ENCODE results near the gene WTAP. TPM values are rescaled to one million over a fixed set of nuclear protein-coding genes. Genes with fewer than 3 reads are reported as not detected.

Gene WTAP
- total and polyA plus RNA-seq, 2 of the 8 experiments (the other 6 are each of a cell fraction or from before 2014, with no cell fraction given) = 32.6 to 120 TPM

- Histone ChIP-seq H3K4me1 (replicated peaks in 1 of 4; ENCODE audit: control insufficient read depth in 3 of 4, insufficient read depth in 4 of 4, low read length in 3 of 4) (peaks cover 6 to 15% (median 12%) of the 10 kb centered on the region in 4 experiments; a peak in 6 of 7 replicates), H2AFZ (ENCODE audit: low read length) (0 out of 2 replicates have a peak overlapping the region, but pooled peaks have one; percentile 0), H2BK15ac (ENCODE audit: low read length) (peak overlapping the region; percentile 90; the same call in 1 of the 2 replicates), H2AK5ac (ENCODE audit: low read depth, low read length) (peak overlapping the region; percentile 56), H3K79me2 (ENCODE audit: control insufficient read depth in 1 of 2, insufficient read depth in 2 of 2, low read length in 2 of 2) (peaks cover 0 to 15% of the 10 kb centered on the region in 2 experiments; a peak in 2 of 4 replicates), H3K9me3 (ENCODE audit: insufficient read depth in 2 of 2, low read depth in 1 of 2, low read length in 1 of 2) (no peaks in the 10 kb centered on the region), H3K23me2 (ENCODE audit: low read depth, low read length) (peaks cover 11% of the 10 kb centered on the region), H2BK120ac (replicated peaks; ENCODE audit: low read depth, low read length) (peak overlapping the region; percentile 81), H3K14ac (ENCODE audit: insufficient read length) (peak overlapping the region; percentile 20), H3K23ac (ENCODE audit: insufficient read length) (no peak overlapping the region), H4K20me1 (replicated peaks in 1 of 2; ENCODE audit: control insufficient read depth in 1 of 2, insufficient read depth in 2 of 2, low read length in 2 of 2) (peaks cover 0 to 7% of the 10 kb centered on the region in 2 experiments), H3K18ac (ENCODE audit: extremely low read depth, low read length) (peak overlapping the region; percentile 62), H4K8ac (ENCODE audit: extremely low read depth, insufficient read depth, low read length) (peak overlapping the region; percentile 47), H2BK12ac (ENCODE audit: low read depth, low read length) (peak overlapping the region; percentile 96), H4K5ac (ENCODE audit: insufficient read length, low read depth, low read length) (peak overlapping the region; percentile 35), H3K4ac (replicated peaks; ENCODE audit: insufficient read length, low read depth, low read length) (peak overlapping the region; percentile 55), H4K91ac (replicated peaks; ENCODE audit: insufficient read length, low read length) (peak overlapping the region; percentile 91), H3K79me1 (ENCODE audit: low read depth, low read length) (peaks cover 10% of the 10 kb centered on the region; the same call in 1 of the 2 replicates), H3K36me3 (ENCODE audit: control insufficient read depth in 2 of 4, insufficient read depth in 4 of 4, low read length in 3 of 4) (peaks cover 9 to 56% (median 37%) of the 10 kb centered on the region in 4 experiments; a peak in 7 of 8 replicates), H2BK20ac (ENCODE audit: low read length) (no peak overlapping the region), H3K4me3 (ENCODE audit: extremely low read depth in 1 of 4, insufficient read depth in 2 of 4, low read depth in 3 of 4, low read length in 4 of 4) (peak overlapping the region; percentile 87 to 98 (median 90)), H2BK5ac (ENCODE audit: low read depth, low read length) (peak overlapping the region; percentile 97), H3K56ac (replicated peaks; ENCODE audit: insufficient read length, low read depth, low read length) (peak overlapping the region; percentile 57), H3K9ac (replicated peaks in 1 of 4; ENCODE audit: extremely low read depth in 1 of 4, low read depth in 3 of 4, low read length in 3 of 4) (peak overlapping the region; percentile 39 to 95 (median 84)), H3K27ac (ENCODE audit: low read depth, low read length) (peak overlapping the region; percentile 57; the same call in 1 of the 2 replicates), H3K4me2 (ENCODE audit: insufficient read depth in 1 of 2, low read depth in 2 of 2, low read length in 2 of 2) (peak overlapping the region; percentile 90 to 97), H3K27me3 (replicated peaks in 1 of 4; ENCODE audit: control insufficient read depth in 3 of 4, extremely low read depth in 1 of 4, insufficient read depth in 3 of 4, low read length in 3 of 4) (no peaks in the 10 kb centered on the region)
- WGBS, 2 experiments (ENCODE audit: extremely low coverage in 1 of 2, insufficient coverage in 1 of 2, insufficient read length in 1 of 2, insufficient replicate concordance in 2 of 2, low coverage in 1 of 2, low lambda C conversion rate in 2 of 2, missing lambda C conversion rate in 1 of 2) = 46% methylated on average over 13 of the region's 16 CpGs; no CpG with 5 or more reads in 1 of the 2 experiments
- no peak for DNase-seq (ENCODE audit: low read depth in 1 of 2, low spot score in 2 of 2)
- no peak for FAIRE-seq
- TF ChIP-seq SAP30 (IDR thresholded peaks at IDR 0.05; ENCODE audit: insufficient read depth, insufficient replicate concordance, low read length) (peak; percentile 18), E2F6 (IDR thresholded peaks at IDR 0.05) (no peak)
- ChIA-PET CTCF (ENCODE audit: partially characterized antibody) (interaction anchor here (1.0 kb wide), 1 partner anchor 33 kb away, joined by 3 read pairs; no protein-coding TSS in a partner anchor), POLR2A (ENCODE audit: partially characterized antibody) (interaction anchor here (0.9 to 6.0 kb wide), 7 partner anchors 9 to 71 kb away, joined by 3 to 86 read pairs (median 11); partner anchors contain the start of gene WTAP)
Observed at GRCh38 chr6:159762681-159763293, 35.5 kb downstream of the WTAP start.
